NCI-H2196 (cell line): ENCODE results near the gene RGS2.

ENCODE experiments used
- DNase-seq: peaks from one replicate; lab custom pipeline; 2025; ENCODE audit not compliant: unreplicated experiment; lab: John Stamatoyannopoulos, UW

Gene RGS2, protein sequence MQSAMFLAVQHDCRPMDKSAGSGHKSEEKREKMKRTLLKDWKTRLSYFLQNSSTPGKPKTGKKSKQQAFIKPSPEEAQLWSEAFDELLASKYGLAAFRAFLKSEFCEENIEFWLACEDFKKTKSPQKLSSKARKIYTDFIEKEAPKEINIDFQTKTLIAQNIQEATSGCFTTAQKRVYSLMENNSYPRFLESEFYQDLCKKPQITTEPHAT

DNA sequence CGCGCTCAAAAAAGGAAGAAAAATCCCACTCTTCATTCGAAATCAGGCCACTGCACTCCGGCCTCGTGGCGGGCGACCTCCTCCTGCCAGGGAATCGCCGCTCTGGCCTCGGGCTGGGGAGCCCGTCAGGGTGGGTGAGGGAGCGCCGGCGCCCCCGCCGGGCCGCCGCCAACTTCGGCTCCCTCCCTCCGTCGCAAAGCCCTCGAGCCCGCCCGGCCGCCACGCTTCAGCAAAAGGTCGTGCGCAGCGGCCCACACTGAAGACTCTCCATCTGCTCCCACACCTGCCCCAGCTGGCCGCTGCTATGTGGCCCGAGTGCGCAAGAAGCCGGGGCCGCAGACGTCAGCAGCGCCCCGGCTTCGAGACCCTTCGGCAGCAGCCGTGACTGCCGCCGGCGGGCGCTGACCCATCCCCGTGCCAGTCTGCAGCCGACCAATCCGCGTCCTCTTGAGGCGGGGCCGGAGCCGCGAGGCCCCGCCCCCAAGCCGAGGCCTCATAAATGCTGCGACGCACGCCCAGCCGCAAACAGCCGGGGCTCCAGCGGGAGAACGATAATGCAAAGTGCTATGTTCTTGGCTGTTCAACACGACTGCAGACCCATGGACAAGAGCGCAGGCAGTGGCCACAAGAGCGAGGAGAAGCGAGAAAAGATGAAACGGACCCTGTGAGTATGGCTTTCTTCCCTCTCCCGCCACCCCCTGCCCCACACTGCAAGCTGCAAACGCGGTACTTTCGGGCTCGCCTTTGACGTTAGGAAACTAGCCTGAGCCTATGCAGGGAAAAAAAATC lies at the start of gene RGS2:
Gene RGS2, plus strand, starts transcription at position 522 of the 789 bp plus-strand sequence. Its CDS starts 33 bp downstream, at position 555.
- DNase-seq = peak; percentile 90

DNA sequence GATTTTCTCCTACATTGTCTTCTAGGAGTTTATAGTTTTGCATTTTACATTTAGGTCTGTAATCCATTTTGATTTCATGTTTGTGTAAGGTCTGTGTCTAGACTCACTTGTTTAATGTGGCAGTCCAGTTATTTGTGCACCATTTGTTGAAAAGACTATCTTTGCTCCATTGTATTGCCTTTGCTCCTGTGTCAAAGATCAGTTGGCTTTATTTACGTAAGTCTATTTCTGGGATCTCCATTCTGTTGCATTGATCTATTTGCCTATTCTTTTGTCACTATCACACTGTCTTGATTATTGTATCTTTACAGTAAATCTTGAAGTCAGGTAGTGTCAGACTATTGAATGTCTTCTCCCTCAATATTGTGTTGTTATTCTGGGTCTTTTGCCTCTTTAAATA lies 49.7 kb upstream of the RGS2 start:
- DNase-seq = no peak

DNA sequence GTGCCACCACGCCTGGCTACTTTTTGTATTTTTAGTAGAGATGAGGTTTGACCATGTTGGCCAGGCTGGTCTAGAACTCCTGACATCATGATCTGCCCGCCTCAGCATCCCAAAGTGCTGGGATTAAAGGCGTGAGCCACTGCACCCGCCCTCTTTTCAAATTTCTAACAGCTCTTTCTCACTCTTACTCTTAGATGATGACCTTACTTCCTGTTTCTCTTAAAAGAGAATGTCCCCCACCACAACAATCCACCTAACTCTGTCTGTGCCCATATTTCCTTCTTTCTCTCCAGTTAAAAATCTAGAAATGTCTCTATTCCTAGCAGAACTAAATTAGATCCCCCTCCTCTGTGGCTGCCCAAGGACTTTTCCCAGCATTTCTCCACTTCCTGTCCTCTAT lies 46.6 kb upstream of the RGS2 start:
- no peak for DNase-seq

DNA sequence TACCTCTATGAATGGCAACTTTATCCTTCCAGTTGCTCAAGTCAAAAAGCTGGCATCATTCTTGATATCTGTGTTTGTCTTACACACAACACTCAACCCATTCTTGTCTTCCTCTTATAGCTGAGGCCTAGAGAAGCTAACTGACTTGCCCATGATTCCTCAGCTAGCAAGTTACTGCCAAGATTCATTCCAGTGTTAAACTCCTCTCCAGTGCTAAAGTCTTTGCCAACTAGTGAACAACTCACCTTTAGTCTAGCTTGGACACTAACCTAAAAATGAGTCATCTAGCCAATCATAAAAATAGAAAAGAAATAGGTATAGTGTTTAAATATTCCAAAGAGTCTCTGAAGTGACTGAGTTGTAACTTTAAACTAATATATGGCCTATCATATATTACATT lies 45.6 kb upstream of the RGS2 start:
- DNase-seq = no peak

DNA sequence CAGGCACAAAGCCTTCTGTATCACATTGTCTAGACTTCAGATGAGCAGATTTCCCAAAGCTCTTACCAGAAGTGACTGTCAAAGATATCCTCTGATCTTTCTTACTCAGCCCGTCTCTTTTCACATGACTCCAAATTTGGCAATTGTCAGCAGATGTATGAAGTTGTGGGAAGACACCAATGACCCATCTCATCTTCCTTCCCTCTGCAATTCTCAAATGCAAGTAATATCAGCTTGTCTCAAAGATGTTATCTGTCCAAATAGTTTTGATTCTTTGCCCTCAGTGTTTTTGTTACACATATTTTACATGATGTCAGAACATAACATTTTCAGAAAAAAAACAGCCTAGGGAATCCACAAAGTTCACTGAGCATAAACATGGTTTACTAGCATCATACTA lies 45.1 kb upstream of the RGS2 start:
- DNase-seq = no peak

DNA sequence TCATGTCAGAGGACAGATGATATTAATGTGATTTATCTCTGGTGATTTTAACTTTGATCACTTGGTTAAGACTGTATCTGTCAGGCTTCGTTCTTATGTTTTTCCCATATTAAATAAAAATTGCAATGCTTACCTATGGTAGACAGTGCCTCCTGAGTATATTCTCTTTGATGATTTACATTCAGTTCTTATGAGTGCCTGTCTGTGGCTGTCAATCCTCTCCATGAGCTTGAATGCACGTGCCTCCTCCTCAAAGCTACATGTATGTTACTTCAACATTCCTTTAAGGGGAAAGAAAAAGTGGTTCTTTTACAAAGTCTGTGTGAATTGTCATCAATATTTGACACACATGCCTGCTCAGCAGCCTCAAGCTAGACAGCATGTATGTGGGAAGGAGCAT lies 44.2 kb upstream of the RGS2 start:
- no peak for DNase-seq

DNA sequence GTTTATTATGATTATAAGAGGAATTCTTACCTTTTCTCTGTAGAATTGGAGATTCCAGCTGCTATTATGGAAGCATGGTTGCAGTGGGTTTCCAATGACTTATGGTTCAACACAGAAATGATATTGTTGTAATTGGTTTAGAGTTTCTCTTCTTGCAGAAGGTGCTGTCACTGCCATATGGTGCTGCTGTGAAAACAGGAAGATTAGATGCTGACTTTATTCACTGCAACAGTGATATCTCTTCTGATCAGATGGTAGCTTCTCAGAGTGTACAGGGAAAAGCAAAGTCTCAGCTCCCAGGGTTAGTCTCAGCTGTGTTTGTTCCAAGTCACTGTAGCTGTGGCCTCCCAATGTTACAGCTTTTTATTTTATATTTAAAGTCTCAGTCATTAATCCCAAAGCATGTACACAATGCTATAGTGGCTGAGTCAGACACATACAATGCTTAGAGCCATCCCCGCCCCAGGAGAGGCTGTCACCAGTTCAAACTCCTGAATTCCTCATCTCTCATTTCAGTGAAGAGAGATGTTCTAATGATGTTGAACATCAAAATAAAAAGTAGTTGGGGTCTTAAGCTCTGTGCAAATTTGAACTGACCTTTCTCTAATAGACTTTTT lies 42.7 kb upstream of the RGS2 start:
- no peak for DNase-seq

DNA sequence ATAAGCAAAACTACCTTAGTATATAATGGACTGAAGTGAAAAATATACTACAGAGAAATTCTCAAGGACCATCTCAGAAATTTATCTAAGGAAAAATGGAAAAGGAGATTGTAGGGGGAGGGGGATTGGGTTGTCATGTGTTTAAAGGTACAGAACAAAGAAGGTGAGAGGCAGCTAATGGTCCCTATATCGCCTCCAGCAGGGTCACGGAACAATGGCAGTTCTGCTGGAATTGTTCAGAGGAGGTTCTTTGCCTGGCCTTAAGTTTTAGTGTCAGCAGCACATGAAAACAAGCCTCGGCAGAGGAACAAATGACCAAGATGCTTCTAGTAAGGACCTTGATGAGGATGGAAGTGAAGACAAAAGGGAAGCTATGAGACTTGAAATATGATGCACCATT lies 42.0 kb upstream of the RGS2 start:
- DNase-seq = no peak

DNA sequence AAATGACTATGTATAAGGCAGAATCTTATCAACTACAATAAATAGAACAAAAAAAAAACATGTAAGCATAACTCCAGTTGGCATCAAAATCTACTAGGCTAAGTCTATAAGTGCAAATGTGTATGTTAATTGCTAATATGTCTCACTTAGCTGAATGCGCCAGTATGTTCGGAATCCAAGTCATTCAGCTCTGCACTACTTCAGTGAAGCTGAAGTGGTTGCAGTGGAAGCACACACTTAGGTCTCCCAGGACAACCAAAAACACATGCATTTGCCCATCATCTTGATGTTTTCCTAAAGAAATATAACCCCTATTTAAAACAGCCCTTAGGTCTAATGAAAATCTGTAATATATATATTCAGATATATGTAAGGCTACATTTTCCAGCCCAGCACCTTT lies 41.0 kb upstream of the RGS2 start:
- DNase-seq = no peak

DNA sequence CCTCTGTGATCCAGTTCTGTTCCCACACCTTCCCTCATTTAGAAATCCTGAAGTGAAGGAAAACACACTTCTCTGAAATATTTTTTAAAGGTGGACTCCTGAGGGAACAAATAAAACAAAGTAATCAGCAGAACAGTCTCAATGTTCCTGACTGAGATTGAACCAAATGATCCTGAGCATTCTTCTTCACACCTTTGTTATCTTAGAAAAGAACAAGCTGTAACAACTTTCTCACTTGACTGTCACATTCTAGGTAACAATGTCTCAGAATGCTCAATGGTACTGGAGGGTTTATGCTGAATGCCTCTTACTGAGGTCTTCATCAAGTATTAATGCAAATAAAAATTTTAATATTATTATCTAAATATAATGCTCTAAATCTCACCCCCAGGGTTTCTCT lies 40.4 kb upstream of the RGS2 start:
- no peak for DNase-seq

DNA sequence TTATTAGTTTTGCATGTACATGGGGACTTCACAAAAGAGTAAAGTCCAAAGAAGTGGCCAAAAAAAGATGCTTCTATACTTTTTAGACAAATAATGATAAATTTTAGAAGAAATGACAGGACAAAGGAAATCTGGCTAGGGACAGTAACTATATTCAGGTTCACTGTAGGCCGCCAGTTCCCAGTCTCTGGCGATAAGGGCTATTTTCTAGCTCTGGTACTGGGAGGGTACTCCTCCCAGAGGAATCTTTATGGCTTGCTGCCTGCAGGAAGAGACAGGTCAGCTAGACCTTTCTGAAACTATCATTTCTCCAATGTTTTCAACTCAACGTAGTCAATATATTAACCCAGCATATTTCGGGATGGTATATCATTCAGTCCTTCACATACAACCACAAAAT lies 37.5 kb upstream of the RGS2 start:
- no peak for DNase-seq

DNA sequence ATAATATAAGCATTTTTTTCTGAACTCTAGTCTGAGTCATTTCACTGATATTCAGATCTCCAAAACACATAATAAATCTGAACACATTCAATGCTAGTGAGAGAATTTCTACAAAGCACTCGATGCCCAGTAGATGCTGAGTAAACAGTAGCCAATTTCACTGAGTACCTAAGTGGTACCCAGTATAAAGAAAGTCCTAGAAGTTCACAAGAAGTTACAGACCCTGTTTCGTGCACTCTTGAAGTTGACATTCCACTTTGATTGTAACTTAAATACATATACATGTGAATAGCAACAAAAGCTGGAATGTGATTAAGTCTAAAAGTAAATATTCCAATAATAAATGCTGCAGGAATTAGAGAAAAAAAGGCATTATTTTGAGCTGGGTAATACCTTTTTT lies 33.2 kb upstream of the RGS2 start:
- no peak for DNase-seq

DNA sequence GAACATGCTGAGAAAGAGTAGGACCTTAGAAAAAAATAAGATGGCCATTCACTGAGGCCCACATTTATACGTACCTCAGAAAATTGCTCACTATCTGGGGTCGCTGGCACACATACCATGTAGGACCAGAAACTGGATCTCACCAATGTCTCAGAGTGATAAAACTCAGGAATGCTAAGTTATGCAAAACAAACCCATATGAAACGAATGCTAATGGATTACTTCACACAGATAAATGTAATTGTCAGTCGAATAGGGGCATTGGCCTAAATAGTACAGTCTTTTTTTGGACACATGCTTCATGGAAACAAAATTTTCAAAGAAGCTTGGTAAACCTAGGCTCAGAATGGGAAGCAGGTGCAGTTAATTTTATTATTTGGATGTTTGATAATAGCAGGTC lies 32.6 kb upstream of the RGS2 start:
- no peak for DNase-seq

DNA sequence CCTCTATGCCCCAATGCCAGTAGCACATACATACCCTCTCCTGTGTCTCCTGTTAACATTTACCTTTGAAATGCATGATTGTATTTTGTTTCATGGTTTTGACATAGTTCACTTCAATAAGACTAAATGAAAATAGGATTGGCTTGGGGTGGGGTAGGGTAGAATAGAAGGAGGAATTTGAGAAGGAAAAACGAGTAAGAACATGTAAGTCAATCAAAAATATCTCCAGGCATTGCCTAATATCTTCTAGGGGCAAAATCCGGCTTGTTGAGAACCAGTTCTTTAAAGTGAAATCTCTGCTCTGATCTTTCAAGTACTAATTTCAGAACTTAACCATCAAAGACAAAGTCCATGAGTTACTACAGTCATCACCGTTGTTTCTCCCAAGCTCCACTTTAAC lies 31.8 kb upstream of the RGS2 start:
- no peak for DNase-seq

DNA sequence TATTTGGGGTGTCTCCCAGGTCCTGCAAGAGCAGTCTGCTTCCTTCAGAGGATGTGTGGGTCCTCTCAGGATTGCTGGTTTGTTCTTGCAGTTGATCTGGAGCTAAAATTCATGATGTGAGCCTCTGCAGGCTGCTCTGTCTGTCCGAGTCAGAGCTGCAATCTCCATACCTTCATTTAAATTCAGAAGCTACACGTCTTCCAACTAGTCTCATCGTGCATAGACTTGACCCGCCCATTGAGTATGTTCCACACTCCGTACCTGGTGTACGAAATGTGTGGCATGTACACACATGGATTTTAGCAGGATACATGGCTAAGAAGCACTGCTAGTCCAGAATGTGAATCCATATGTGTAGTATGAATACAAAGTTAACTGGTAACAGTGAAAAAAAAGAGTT lies 25.0 kb upstream of the RGS2 start:
- no peak for DNase-seq

DNA sequence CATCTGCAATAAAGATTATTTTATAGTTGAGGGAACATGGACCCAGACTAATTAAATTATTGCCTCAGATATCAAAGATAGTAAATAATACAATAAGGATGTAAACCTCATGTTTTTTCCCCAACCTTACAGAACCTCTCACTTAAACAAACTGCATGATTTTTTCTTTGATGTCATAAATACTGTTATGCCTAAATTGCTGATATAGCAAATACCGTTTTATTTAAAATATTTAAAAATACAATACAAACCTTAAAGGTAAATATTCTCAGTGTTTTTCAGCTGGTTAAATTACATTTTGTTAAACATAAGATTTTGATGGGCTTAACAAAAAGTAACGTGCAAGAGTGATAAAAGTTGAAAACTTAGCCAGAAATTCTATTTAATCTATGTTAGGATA lies 24.4 kb upstream of the RGS2 start:
- no peak for DNase-seq

DNA sequence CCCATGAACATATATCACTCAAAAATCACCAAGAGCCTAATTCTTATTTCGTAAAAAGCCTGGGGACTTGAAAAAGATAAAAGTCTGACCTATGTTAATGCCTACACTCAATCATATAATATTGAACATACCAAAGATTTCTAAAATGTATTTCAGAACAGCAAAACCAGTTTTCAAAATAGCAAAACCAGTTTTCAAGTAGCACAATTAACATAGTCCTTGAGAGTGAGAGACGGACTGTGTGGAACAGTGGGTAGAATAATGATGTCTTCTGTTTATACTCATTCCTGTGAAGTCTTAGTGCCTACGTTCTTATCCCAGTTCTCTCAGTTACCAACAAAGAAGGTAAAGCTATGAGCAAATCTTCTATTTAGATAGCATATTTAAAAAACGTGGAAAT lies 22.3 kb upstream of the RGS2 start:
- DNase-seq = no peak

DNA sequence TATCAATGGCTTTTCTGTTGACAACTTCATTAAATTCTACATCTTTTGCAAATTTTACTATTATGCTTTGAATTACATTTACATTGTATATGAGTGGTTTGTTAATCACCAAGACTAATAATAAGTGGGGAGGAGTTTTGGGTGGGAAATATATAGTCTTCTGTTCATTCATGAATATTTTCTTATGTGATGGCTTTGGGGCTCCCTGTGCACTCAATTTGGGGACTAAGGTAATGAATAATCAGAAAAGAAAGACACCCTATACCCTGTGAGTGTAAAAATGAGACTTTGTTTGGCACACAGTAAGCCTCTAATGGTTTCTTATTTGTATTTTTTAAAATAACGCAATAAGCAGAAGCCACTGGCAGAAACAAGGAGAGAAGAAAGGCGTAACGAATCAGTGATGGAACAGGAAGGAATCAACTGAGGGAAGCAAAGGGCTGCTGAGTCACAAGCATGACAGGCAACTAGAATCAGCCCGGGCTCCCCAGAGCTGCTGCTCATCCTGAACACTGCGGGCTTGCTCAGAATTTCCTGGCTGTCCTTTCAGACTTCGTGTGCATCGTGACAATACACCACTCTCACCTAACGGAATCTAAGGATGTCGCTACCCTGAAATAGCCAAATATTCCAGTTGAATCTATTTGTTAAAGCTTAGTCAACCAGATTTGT lies 20.8 kb upstream of the RGS2 start:
- DNase-seq = no peak

DNA sequence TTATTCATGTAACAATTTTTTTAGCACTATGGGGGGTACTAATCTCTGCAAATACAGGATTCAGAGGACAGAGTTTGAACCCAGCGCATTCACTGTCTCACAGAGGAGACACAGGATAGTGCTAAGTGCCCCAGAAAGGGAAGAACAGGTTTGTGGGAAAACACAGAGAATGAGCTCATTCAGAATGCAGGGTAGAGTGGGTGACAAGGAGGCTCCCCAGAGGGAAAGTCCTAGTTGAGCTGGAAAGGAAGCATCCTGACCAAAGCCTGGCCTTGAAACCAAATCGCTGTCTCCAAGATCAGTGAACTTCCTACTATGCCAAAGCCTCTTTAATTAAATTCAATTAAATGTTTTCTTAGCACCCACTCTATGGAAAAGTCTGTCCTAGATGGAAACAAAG lies 19.0 kb upstream of the RGS2 start:
- DNase-seq = no peak

DNA sequence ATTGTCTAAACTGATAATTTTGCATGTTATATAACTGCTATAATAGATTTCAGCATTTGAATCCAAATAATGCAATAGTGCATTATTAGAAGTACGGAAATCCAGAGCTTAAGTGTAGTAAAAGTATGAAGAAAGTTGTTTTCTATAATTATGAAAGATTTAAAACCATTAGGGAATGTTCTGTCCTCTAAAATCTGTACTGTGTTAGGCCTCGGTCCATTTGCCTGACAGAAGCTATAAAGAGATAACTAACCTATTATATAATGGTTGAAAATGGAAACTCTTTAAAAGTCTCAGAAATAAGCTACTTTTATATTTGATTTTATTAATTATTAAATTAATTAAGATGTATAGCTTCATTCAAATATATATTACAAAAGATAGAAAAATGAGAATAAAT lies 16.2 kb upstream of the RGS2 start:
- no peak for DNase-seq

DNA sequence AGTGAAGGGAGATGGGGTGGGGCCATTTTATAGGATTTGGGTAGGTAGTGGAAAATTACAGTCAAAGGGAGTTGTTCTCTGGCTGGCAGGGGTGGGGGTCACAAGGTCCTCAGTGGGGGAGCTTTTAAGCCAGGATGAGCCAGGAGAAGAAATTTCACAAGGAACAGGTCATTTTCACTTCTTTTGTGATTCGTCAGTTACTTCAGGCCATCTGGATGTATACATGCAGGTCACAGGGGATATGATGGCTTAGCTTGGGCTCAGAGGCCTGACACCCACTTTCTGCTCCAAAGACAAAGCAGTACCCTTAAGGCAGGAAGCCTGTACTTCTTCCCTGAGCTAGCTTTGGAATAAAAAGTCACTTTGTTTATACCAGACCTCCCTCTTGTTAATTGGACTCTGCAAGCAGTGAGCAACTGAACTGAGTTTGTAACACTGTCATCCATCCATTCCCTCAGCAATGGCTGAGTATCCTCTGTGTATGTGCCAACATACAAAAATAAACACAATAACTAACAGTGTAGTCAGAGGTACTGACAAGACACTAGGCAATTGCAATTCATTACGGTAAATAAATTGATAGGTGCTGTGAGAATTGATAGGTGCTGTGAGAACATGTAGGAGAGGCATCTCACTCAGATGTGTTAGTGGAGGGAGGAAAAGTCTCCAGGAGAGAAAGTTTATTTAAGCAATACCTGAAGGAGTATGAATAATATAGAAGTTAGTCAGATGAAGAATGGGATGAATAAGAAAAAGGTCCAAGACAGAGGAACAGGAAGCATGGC lies 14.7 kb upstream of the RGS2 start:
- no peak for DNase-seq

DNA sequence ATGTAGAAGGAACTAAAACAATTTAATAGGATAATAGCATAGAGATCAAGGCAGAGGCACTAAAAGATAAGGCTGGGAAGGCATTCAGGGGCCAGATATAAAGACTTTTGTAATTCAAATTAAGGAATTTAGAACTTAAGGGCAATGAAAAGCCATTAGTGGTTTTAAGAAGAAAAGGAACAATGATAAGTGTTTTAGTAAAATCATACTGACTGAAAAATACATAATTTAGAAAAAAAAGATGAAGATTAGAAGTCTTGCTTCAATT lies 14.1 kb upstream of the RGS2 start:
- DNase-seq = no peak
